GM12891 (cell line): ENCODE measurements around the gene ZNF462.

Experiments
- POLR2A ChIP-seq: IDR thresholded peaks from 2 replicates; pipeline ENCODE4 v1.6.1; 2011; ENCODE audit warnings: low read depth, low read length, control low read depth
- POLR2AphosphoS5 ChIP-seq: IDR thresholded peaks from 2 replicates; pipeline ENCODE4 v1.6.1; 2011; ENCODE audit warnings: low read depth, low read length, control low read depth
- POU2F2 ChIP-seq: IDR thresholded peaks from 2 replicates; pipeline ENCODE4 v1.6.1; 2011; ENCODE audit warnings: low read depth, mild to moderate bottlenecking, control low read depth, low read length, moderate library complexity
- TAF1 ChIP-seq: IDR thresholded peaks from 2 replicates; pipeline ENCODE4 v1.6.1; 2011; ENCODE audit warnings: low read depth, low read length, control low read depth

- no peak for TF ChIP-seq POLR2AphosphoS5
- no peak for TF ChIP-seq POLR2A
- TF ChIP-seq TAF1 = no peak
- no peak for TF ChIP-seq POU2F2
Observed at GRCh38 chr9:107060062-107060461, 197.1 kb downstream of the ZNF462 start.
